IMR-90 (cell line): ENCODE results near the gene FAM53B. TPM values are rescaled to one million over a fixed set of nuclear protein-coding genes. Genes with fewer than 3 reads are reported as not detected.
A peak's percentile ranks its signal among the peaks of the same experiment; 100 is the strongest.

Experiments
- ATAC-seq: fragments of 200-7000 bp; cut with Tn5 transposase; 2 replicates; pipeline ENCODE4 v1.9.1; 2020; ENCODE audit warnings: low read depth, mild to moderate bottlenecking, moderate library complexity
- BruUV-seq: library from RNA; stranded (reverse); fragments of 400-500 nt; replicated peaks from 2 replicates; lab custom pipeline; 2021; lab: Mats Ljungman, UMichigan
- CTCF ChIA-PET: fragments of 300-600 bp; formaldehyde crosslinking; extraction: SDS; loops from one replicate; lab custom pipeline; 2021; ENCODE audit warnings: antibody characterized with exemption; lab: Yijun Ruan, JAX
- POLR2A ChIA-PET: fragments of 300-600 bp; sonication (Branson Sonifier 250); formaldehyde crosslinking; loops from one replicate; lab custom pipeline; 2022; ENCODE audit warnings: antibody characterized with exemption; ENCODE audit not compliant: unreplicated experiment; lab: Charles Lee
- DNase-seq: peaks from one replicate; pipeline ENCODE4 v3.0.0; 2013
- H2AFZ ChIP-seq: replicated peaks from 2 replicates; pipeline ENCODE3; 2013; ENCODE audit warnings: low read length, mild to moderate bottlenecking; ENCODE audit not compliant: poor library complexity
- H2AK5ac ChIP-seq: 2 replicates; pipeline ENCODE4 v1.6.1; 2013; ENCODE audit warnings: low read depth, low read length, inconsistent platforms
- H2AK9ac ChIP-seq: replicated peaks from 2 replicates; pipeline ENCODE3; 2013; ENCODE audit warnings: mild to moderate bottlenecking, low read depth, low read length, moderate library complexity; ENCODE audit not compliant: poor library complexity
- H2BK120ac ChIP-seq: 2 replicates; pipeline ENCODE4 v1.6.1; 2013; ENCODE audit warnings: low read depth, low read length, inconsistent platforms
- H2BK15ac ChIP-seq: 3 replicates; pipeline ENCODE4 v1.6.1; 2013; ENCODE audit warnings: low read depth, low read length, inconsistent platforms
- H2BK20ac ChIP-seq: 2 replicates; pipeline ENCODE4 v1.6.1; 2013; ENCODE audit warnings: low read depth, mild to moderate bottlenecking, inconsistent platforms, low read length, moderate library complexity
- H2BK5ac ChIP-seq: 2 replicates; pipeline ENCODE4 v1.6.1; 2013; ENCODE audit warnings: mild to moderate bottlenecking, low read depth, low read length, inconsistent platforms; ENCODE audit not compliant: poor library complexity, severe bottlenecking
- H3K14ac ChIP-seq: replicated peaks from 2 replicates; pipeline ENCODE4 v1.6.1; 2013; ENCODE audit warnings: low read depth, low read length, inconsistent platforms
- H3K18ac ChIP-seq: 2 replicates; pipeline ENCODE4 v1.6.1; 2013; ENCODE audit warnings: low read depth, low read length, control low read depth
- H3K23ac ChIP-seq: 2 replicates; pipeline ENCODE4 v1.6.1; 2013; ENCODE audit warnings: low read depth, low read length, inconsistent platforms
- H3K27ac ChIP-seq: 2 replicates; pipeline ENCODE4 v1.5.1; 2013; ENCODE audit warnings: mild to moderate bottlenecking, control low read depth, low read length; ENCODE audit not compliant: insufficient read depth
- H3K27me3 ChIP-seq: 2 replicates; pipeline ENCODE4 v1.6.1; 2013; ENCODE audit warnings: low read length; ENCODE audit not compliant: control insufficient read depth, insufficient read depth
- H3K36me3 ChIP-seq: 2 replicates; pipeline ENCODE4 v1.6.1; 2013; ENCODE audit warnings: low read length, mixed read lengths; ENCODE audit not compliant: control insufficient read depth, insufficient read depth
- H3K4ac ChIP-seq: 2 replicates; pipeline ENCODE4 v1.6.1; 2013; ENCODE audit warnings: low read depth, low read length, inconsistent platforms
- H3K4me1 ChIP-seq: 2 replicates; pipeline ENCODE4 v1.6.1; 2013; ENCODE audit warnings: low read length, mixed read lengths; ENCODE audit not compliant: control insufficient read depth, insufficient read depth
- H3K4me2 ChIP-seq: 2 replicates; pipeline ENCODE4 v1.6.1; 2013; ENCODE audit warnings: low read depth, mild to moderate bottlenecking, control low read depth, low read length, moderate library complexity
- H3K4me3 ChIP-seq: 2 replicates; pipeline ENCODE4 v1.5.1; 2013; ENCODE audit warnings: low read depth, mild to moderate bottlenecking, control low read depth, low read length, moderate library complexity; ENCODE audit not compliant: insufficient read depth
- H3K56ac ChIP-seq: 2 replicates; pipeline ENCODE4 v1.6.1; 2013; ENCODE audit warnings: low read length, inconsistent platforms; ENCODE audit not compliant: insufficient read depth; ENCODE audit errors: extremely low read depth
- H3K79me1 ChIP-seq, 2 experiments: 2 replicates each; pipeline ENCODE4 v1.6.1; 2013; ENCODE audit warnings: low read length in 2 of 2, inconsistent platforms in 1 of 2, low read depth in 1 of 2
- H3K9ac ChIP-seq: 2 replicates; pipeline ENCODE4 v1.6.1; 2013; ENCODE audit warnings: low read depth, low read length, control low read depth
- H3K9me1 ChIP-seq: 2 replicates; pipeline ENCODE4 v1.6.1; 2013; ENCODE audit warnings: low read length, inconsistent platforms; ENCODE audit not compliant: insufficient read depth
- H3K9me3 ChIP-seq: 2 replicates; pipeline ENCODE4 v1.6.1; 2013; ENCODE audit warnings: low read length; ENCODE audit not compliant: control insufficient read depth, insufficient read depth
- H4K20me1 ChIP-seq: 2 replicates; pipeline ENCODE4 v1.6.1; 2013; ENCODE audit warnings: low read length, inconsistent platforms; ENCODE audit not compliant: insufficient read depth
- H4K5ac ChIP-seq: 2 replicates; pipeline ENCODE4 v1.6.1; 2013; ENCODE audit warnings: mild to moderate bottlenecking, low read depth, low read length, control low read depth
- H4K8ac ChIP-seq, 2 experiments: 2 replicates each; pipeline ENCODE4 v1.6.1; 2013; ENCODE audit warnings: low read depth in 2 of 2, low read length in 2 of 2, control low read depth in 1 of 2, inconsistent platforms in 1 of 2
- H4K91ac ChIP-seq: 2 replicates; pipeline ENCODE4 v1.6.1; 2013; ENCODE audit warnings: low read depth, low read length, inconsistent platforms; ENCODE audit not compliant: insufficient read depth
- BHLHE40 ChIP-seq: fragments of 150-350 bp; IDR thresholded peaks from 2 replicates; pipeline ENCODE4 v1.6.1; 2016; ENCODE audit warnings: mild to moderate bottlenecking, low read depth, low read length
- CEBPB ChIP-seq: IDR thresholded peaks from 2 replicates; pipeline ENCODE4 v1.6.1; 2012; ENCODE audit warnings: low read depth, low read length, improper control_type of control experiment
- CHD1 ChIP-seq: IDR thresholded peaks from 2 replicates; pipeline ENCODE4 v1.6.1; 2012; ENCODE audit warnings: low read depth, low read length, improper control_type of control experiment
- CTCF ChIP-seq: conservative IDR thresholded peaks from 2 replicates; pipeline ENCODE4 v1.5.1; 2012; ENCODE audit warnings: mild to moderate bottlenecking, low read depth, low read length, improper control_type of control experiment
- ELK1 ChIP-seq: fragments of 150-350 bp; IDR thresholded peaks from 2 replicates; pipeline ENCODE4 v1.6.1; 2016; ENCODE audit warnings: low read depth, mild to moderate bottlenecking, low read length, moderate library complexity, borderline replicate concordance
- MAFK ChIP-seq: IDR thresholded peaks from 2 replicates; pipeline ENCODE4 v1.6.1; 2012; ENCODE audit warnings: low read depth, low read length, improper control_type of control experiment
- MAZ ChIP-seq: IDR thresholded peaks from 2 replicates; pipeline ENCODE4 v1.6.1; 2012; ENCODE audit warnings: low read depth, mild to moderate bottlenecking, low read length, improper control_type of control experiment, moderate library complexity, borderline replicate concordance
- MXI1 ChIP-seq: IDR thresholded peaks from 2 replicates; pipeline ENCODE4 v1.6.1; 2012; ENCODE audit warnings: low read depth, mild to moderate bottlenecking, low read length, moderate library complexity, borderline replicate concordance
- POLR2A ChIP-seq: IDR thresholded peaks from 2 replicates; pipeline ENCODE4 v1.6.1; 2012; ENCODE audit warnings: mild to moderate bottlenecking, low read depth, low read length
- RAD21 ChIP-seq: IDR thresholded peaks from 2 replicates; pipeline ENCODE4 v1.6.1; 2012; ENCODE audit warnings: low read length, improper control_type of control experiment
- RCOR1 ChIP-seq: IDR thresholded peaks from 2 replicates; pipeline ENCODE4 v1.6.1; 2012; ENCODE audit warnings: mild to moderate bottlenecking, low read length, improper control_type of control experiment; ENCODE audit not compliant: insufficient replicate concordance
- RFX5 ChIP-seq: IDR thresholded peaks from 2 replicates; pipeline ENCODE4 v1.8.0; 2012; ENCODE audit warnings: low read depth, mild to moderate bottlenecking, low read length, moderate library complexity
- SMC3 ChIP-seq: fragments of 150-350 bp; IDR thresholded peaks from 2 replicates; pipeline ENCODE4 v1.6.1; 2016; ENCODE audit warnings: low read depth, mild to moderate bottlenecking, antibody characterized with exemption, low read length, moderate library complexity
- USF2 ChIP-seq: fragments of 150-350 bp; IDR thresholded peaks from 2 replicates; pipeline ENCODE4 v1.6.1; 2017; ENCODE audit warnings: mild to moderate bottlenecking, antibody characterized with exemption, low read length, low read depth
- WGBS, 2 experiments: methylation state at CpG; one replicate each; pipeline versions ENCODE4 v1.1.5 to v1.1.7; 2013; ENCODE audit warnings: missing lambda C conversion rate in 2 of 2; ENCODE audit not compliant: insufficient read length in 1 of 2; ENCODE audit errors: extremely low coverage in 2 of 2; 5-methylcytosine and 5-hydroxymethylcytosine counted together
- dilution Hi-C: fragments of 300-500 bp; cut with HindIII; formaldehyde crosslinking; loops from one replicate; pipeline ENCODE4 v1.14.3; 2018; ENCODE audit warnings: low sequenced_read_pairs; ENCODE audit not compliant: unreplicated experiment
- in situ Hi-C: fragments of 300-500 bp; cut with MboI; formaldehyde crosslinking; loops from 3 replicates; pipeline ENCODE4 v1.14.3; 2019; ENCODE audit warnings: low sequenced_read_pairs, inconsistent platforms, mixed read lengths
- intact Hi-C: fragments of 100-400 bp; cut with micrococcal nuclease; formaldehyde crosslinking; loops from 2 replicates; pipeline ENCODE4 v1.10.0; 2022
- polyA plus RNA-seq, 3 experiments: library from polyadenylated mRNA; depleted of rRNA; stranded (reverse); fragments of >200 nt; gene quantifications; 2 replicates each; pipeline ENCODE4 v1.2.3, GENCODE V29; 2012; ENCODE audit warnings: low replicate concordance in 1 of 3
- total RNA-seq: library from RNA; depleted of rRNA; stranded (reverse); fragments of >200 nt; gene quantifications from 2 replicates; pipeline ENCODE4 v1.2.3, GENCODE V29; 2012

The FAM53B gene
- total and polyA plus RNA-seq, 2 of the 4 experiments (the other 2 are of a cell fraction) = 3.8 to 5.7 TPM

GRCh38 chr10:124655191-124656112 is 88.7 kb downstream of the FAM53B start:
- 93% methylated on average over 10 of the region's 13 CpGs; no CpG with 5 or more reads in 1 of the 2 experiments for WGBS, 2 experiments
- ChIA-PET CTCF (interaction anchor here (0.9 kb wide), 1 partner anchor 9 kb away, joined by 3 read pairs; no protein-coding TSS in a partner anchor), POLR2A (no interaction called here)

More at GRCh38 chr10:124655191-124656112, 88.7 kb downstream of the FAM53B start:
- H3K79me1 ChIP-seq = no peaks in the 10 kb centered on the region; a peak in 2 of 4 replicates
- no peak overlapping the region for H3K4me2 ChIP-seq
- H3K36me3 ChIP-seq = no peaks in the 10 kb centered on the region
- ATAC-seq (no peak), DNase-seq (no peak)
- peaks cover 9% of the 10 kb centered on the region for H4K20me1 ChIP-seq
- no peak overlapping the region for H2AK9ac ChIP-seq
- H2BK15ac ChIP-seq = no peak overlapping the region
- H4K5ac ChIP-seq = no peak overlapping the region
- dilution Hi-C loops (no loop called here), intact Hi-C loops (no loop called here), in situ Hi-C loops (no loop called here)
- TF ChIP-seq BHLHE40 (no peak), USF2 (no peak), MAZ (no peak), SMC3 (no peak), CHD1 (no peak), RFX5 (no peak), RCOR1 (no peak), ELK1 (no peak), MAFK (no peak), MXI1 (no peak), POLR2A (no peak), CTCF (no peak), RAD21 (no peak), CEBPB (no peak)
- H4K91ac ChIP-seq = no peak overlapping the region
- H2BK120ac ChIP-seq = no peak overlapping the region
- H3K9me3 ChIP-seq = no peaks in the 10 kb centered on the region
- no peaks in the 10 kb centered on the region for H3K27me3 ChIP-seq
- peaks cover 11% of the 10 kb centered on the region for H3K9me1 ChIP-seq
- no peak overlapping the region for H3K23ac ChIP-seq
- BruUV-seq = no TSS peak
- no peak overlapping the region for H2BK20ac ChIP-seq
- no peak overlapping the region for H3K18ac ChIP-seq
- no peak overlapping the region for H3K4me3 ChIP-seq
- H3K14ac ChIP-seq = no peak overlapping the region
- no peak overlapping the region for H3K27ac ChIP-seq
- H2BK5ac ChIP-seq = no peak overlapping the region
- no peak overlapping the region for H2AK5ac ChIP-seq
- H4K8ac ChIP-seq = no peak overlapping the region
- H2AFZ ChIP-seq = peak overlapping the region; percentile 19
- H3K56ac ChIP-seq = no peak overlapping the region
- no peak overlapping the region for H3K4ac ChIP-seq
- no peak overlapping the region for H3K9ac ChIP-seq
- peaks cover 2% of the 10 kb centered on the region; the same call in 1 of the 2 replicates for H3K4me1 ChIP-seq
